K562 (cell line): ENCODE results near the gene KIAA1614. TPM values are rescaled to one million over a fixed set of nuclear protein-coding genes. Genes with fewer than 3 reads are reported as not detected.

ENCODE experiments used
- ATAC-seq: fragments of 200-7000 bp; cut with Tn5 transposase; 3 replicates; pipeline ENCODE4 v1.9.1; 2020; ENCODE audit warnings: moderate library complexity
- BruUV-seq: library from RNA; stranded (reverse); fragments of 400-500 nt; replicated peaks from 2 replicates; lab custom pipeline; 2021; lab: Mats Ljungman, UMichigan
- CTCF ChIA-PET: fragments of 300-600 bp; formaldehyde crosslinking; extraction: SDS; loops from one replicate; lab custom pipeline; 2021; ENCODE audit warnings: low intra/inter-chr PET ratio; lab: Yijun Ruan, JAX
- POLR2A ChIA-PET: fragments of 300-600, 350-650 bp; sonication (Branson Sonifier 250); formaldehyde crosslinking; extraction: SDS; loops from one replicate; lab custom pipeline; 2021; ENCODE audit warnings: antibody characterized with exemption, inconsistent platforms; lab: Yijun Ruan, JAX
- DNase-seq, 4 experiments: peaks; one replicate each; pipeline versions ENCODE4 v3.0.0 to v3.0.0-alpha.2; 2011 to 2018; ENCODE audit warnings: low spot score in 3 of 4, mixed read lengths in 3 of 4; ENCODE audit errors: extremely low read depth in 1 of 4
- FAIRE-seq: peaks from 2 replicates; lab custom pipeline; 2011; peaks lifted over from hg19 to GRCh38; lab: Jason Lieb, UNC
- H2AFZ ChIP-seq: 2 replicates; pipeline ENCODE4 v1.6.0; 2011; ENCODE audit warnings: low read depth, low read length, control low read depth, inconsistent platforms
- H3K27ac ChIP-seq: fragments of 200-600 bp; 3 replicates; pipeline ENCODE4 v1.8.0; 2011; ENCODE audit warnings: low read depth, mild to moderate bottlenecking, control low read depth, inconsistent platforms, low read length, moderate library complexity, mixed read lengths; ENCODE audit errors: extremely low read depth
- H3K27me3 ChIP-seq, 2 experiments: fragments of 300-600 bp in 1 of 2; 2 replicates in 1 of 2; 3 replicates in 1 of 2; pipeline versions ENCODE4 v1.6.0 to v1.8.0; 2011; ENCODE audit warnings: inconsistent platforms in 2 of 2, low read length in 2 of 2, mild to moderate bottlenecking in 1 of 2, mixed read lengths in 1 of 2, moderate library complexity in 1 of 2; ENCODE audit not compliant: control insufficient read depth in 2 of 2, insufficient read depth in 2 of 2
- H3K36me3 ChIP-seq: fragments of 300-600 bp; 3 replicates; pipeline ENCODE4 v1.8.0; 2011; ENCODE audit warnings: mild to moderate bottlenecking, low read length, inconsistent platforms; ENCODE audit not compliant: control insufficient read depth, insufficient read depth
- H3K4me1 ChIP-seq, 2 experiments: fragments of 200-600 bp in 1 of 2; replicated peaks in 1 of 2; 2 replicates in 1 of 2; 3 replicates in 1 of 2; pipeline versions ENCODE4 v1.5.1 to v1.8.0; 2011; ENCODE audit warnings: inconsistent platforms in 2 of 2, low read length in 2 of 2, mild to moderate bottlenecking in 1 of 2, mixed read lengths in 1 of 2, moderate library complexity in 1 of 2; ENCODE audit not compliant: control insufficient read depth in 2 of 2, insufficient read depth in 2 of 2
- H3K4me2 ChIP-seq: 2 replicates; pipeline ENCODE4 v1.6.1; 2011; ENCODE audit warnings: low read length, control low read depth, inconsistent platforms, mixed read lengths; ENCODE audit not compliant: insufficient read depth
- H3K4me3 ChIP-seq: fragments of 200-600 bp; sonication (generic), shearing (Covaris generic); 2 replicates; pipeline ENCODE4 v1.5.1; 2016; ENCODE audit warnings: control low read depth, inconsistent platforms
- H3K79me2 ChIP-seq: fragments of 200-600 bp; 3 replicates; pipeline ENCODE4 v1.8.0; 2011; ENCODE audit warnings: low read length, inconsistent platforms; ENCODE audit not compliant: control insufficient read depth, insufficient read depth
- H3K9ac ChIP-seq, 2 experiments: 2 replicates each; pipeline versions ENCODE4 v1.6.0 to v1.6.1; 2011; ENCODE audit warnings: low read depth in 2 of 2, low read length in 2 of 2, control low read depth in 1 of 2, inconsistent platforms in 1 of 2, mild to moderate bottlenecking in 1 of 2, mixed read lengths in 1 of 2; ENCODE audit not compliant: insufficient read depth in 1 of 2
- H3K9me1 ChIP-seq: one replicate; pipeline ENCODE4 v1.6.0; 2011; ENCODE audit warnings: inconsistent platforms, mild to moderate bottlenecking, low read length, moderate library complexity; ENCODE audit not compliant: control insufficient read depth, insufficient read depth
- H3K9me3 ChIP-seq: replicated peaks from 2 replicates; pipeline ENCODE4 v1.5.1; 2011; ENCODE audit warnings: low read depth, low read length, inconsistent platforms; ENCODE audit not compliant: control insufficient read depth, insufficient read depth
- H4K20me1 ChIP-seq: replicated peaks from 2 replicates; pipeline ENCODE4 v1.6.1; 2011; ENCODE audit warnings: low read length, inconsistent platforms, mixed read lengths; ENCODE audit not compliant: control insufficient read depth, insufficient read depth
- BACH1 ChIP-seq: fragments of 200-800 bp; sonication (Bioruptor generic); IDR thresholded peaks from 2 replicates; pipeline ENCODE4 v1.6.1; 2016; ENCODE audit warnings: missing genetic modification characterization, missing compliant biosample characterization
- BMI1 ChIP-seq: fragments of 150-350 bp; IDR thresholded peaks from 2 replicates; pipeline ENCODE4 v1.6.1; 2014; ENCODE audit warnings: low read length
- FOXM1 ChIP-seq, 2 experiments: fragments of 450-650 bp in 1 of 2; sonication (generic) in 1 of 2; formaldehyde crosslinking in 1 of 2; IDR thresholded peaks; 2 replicates each; pipeline versions ENCODE4 v1.6.1 to v1.9.0; 2017 to 2022; ENCODE audit warnings: low read depth in 2 of 2, mild to moderate bottlenecking in 2 of 2, missing genetic modification reagents in 1 of 2, moderate library complexity in 1 of 2
- KDM5B ChIP-seq: fragments of 200-600 bp; sonication (generic); IDR thresholded peaks from 2 replicates; pipeline ENCODE4 v1.6.1; 2012; ENCODE audit warnings: low read depth, mild to moderate bottlenecking, moderate library complexity, low read length, control low read depth, inconsistent platforms; ENCODE audit not compliant: insufficient replicate concordance
- MYNN ChIP-seq, 2 experiments: sonication (generic); formaldehyde crosslinking in 1 of 2; IDR thresholded peaks; 2 replicates each; pipeline versions ENCODE4 v1.5.0 to v1.6.1; 2016 to 2020; ENCODE audit warnings: antibody characterized with exemption in 1 of 2, missing genetic modification reagents in 1 of 2
- RBM15 ChIP-seq: fragments of 200-400 bp; formaldehyde crosslinking; IDR thresholded peaks from 2 replicates; pipeline ENCODE4 v1.6.1; 2018; ENCODE audit warnings: mild to moderate bottlenecking, low read length, moderate library complexity; ENCODE audit not compliant: insufficient read depth
- ZBTB8A ChIP-seq: fragments of 450-650 bp; IDR thresholded peaks from 2 replicates; pipeline ENCODE4 v1.6.1; 2018; ENCODE audit warnings: mild to moderate bottlenecking, moderate library complexity; ENCODE audit not compliant: partially characterized antibody
- ZNF224 ChIP-seq: sonication (generic); formaldehyde crosslinking; IDR thresholded peaks from 2 replicates; pipeline ENCODE4 v1.8.0; 2022; ENCODE audit warnings: mild to moderate bottlenecking, missing genetic modification reagents
- ZNF445 ChIP-seq: fragments of 250-450 bp; sonication (Bioruptor Pico); IDR thresholded peaks from 2 replicates; pipeline ENCODE4 v1.4.0; 2020; ENCODE audit warnings: low read depth, mild to moderate bottlenecking, moderate library complexity
- WGBS: fragments of 100-300 bp; shearing (Covaris generic); methylation state at CpG from one replicate; pipeline ENCODE4 v1.1.6; 2016; ENCODE audit warnings: low coverage, mixed read lengths; ENCODE audit not compliant: insufficient coverage; ENCODE audit errors: missing lambda C conversion rate; 5-methylcytosine and 5-hydroxymethylcytosine counted together
- in situ Hi-C: fragments of 300-500 bp; cut with MboI; formaldehyde crosslinking; loops from 4 replicates; pipeline ENCODE4 v1.15.0; 2018; ENCODE audit warnings: inconsistent platforms, mixed read lengths
- intact Hi-C: fragments of 100-400 bp; cut with micrococcal nuclease; formaldehyde crosslinking; loops from 2 replicates; pipeline ENCODE4 v1.14.2; 2022
- polyA plus RNA-seq, 8 experiments: library from polyadenylated mRNA; depleted of rRNA in 4 of 8; stranded (reverse) in 5 of 8; unstranded in 3 of 8; fragments of >200 nt; fragmentation: Nextera tagmentation in 2 of 8; fragmentation: Illumina TruSeq in 1 of 8; extraction: Ambion mirVana in 2 of 8; extraction: Trizol in 1 of 8; gene quantifications; 2 replicates each; pipeline versions ENCODE4 v1.2.1 to v1.2.3, GENCODE V29; 2011 to 2014; ENCODE audit warnings: inconsistent platforms in 1 of 8, missing spikeins in 1 of 8
- total RNA-seq, 7 experiments: library from RNA; depleted of rRNA in 6 of 7; stranded (reverse); fragments of >200 nt in 6 of 7; fragmentation: Illumina TruSeq in 2 of 7; extraction: Trizol in 2 of 7; gene quantifications; 2 replicates each; pipeline versions ENCODE4 v1.2.1 to v1.2.3, GENCODE V29; 2011 to 2021; ENCODE audit warnings: low replicate concordance in 1 of 7
- TF ChIP-seq, protein P1 (sequence below), 2 experiments: fragments of 450-650 bp; IDR thresholded peaks; 2 replicates each; pipeline ENCODE4 v1.6.1; 2016
- TF ChIP-seq, protein P2 (sequence below): sonication (generic); formaldehyde crosslinking; IDR thresholded peaks from 2 replicates; pipeline ENCODE4 v1.8.0; 2022; ENCODE audit warnings: missing genetic modification reagents, mild to moderate bottlenecking, borderline replicate concordance
- TF ChIP-seq, protein P3 (sequence below): fragments of 250-450 bp; sonication (Bioruptor Pico); IDR thresholded peaks from 2 replicates; pipeline ENCODE4 v1.5.0; 2021
- TF ChIP-seq, protein P4 (sequence below): fragments of 450-650 bp; formaldehyde crosslinking; conservative IDR thresholded peaks from 2 replicates; pipeline ENCODE4 v1.4.0; 2022; ENCODE audit warnings: mild to moderate bottlenecking, missing genetic modification characterization
- TF ChIP-seq, protein P5 (sequence below), 2 experiments: fragments of 450-650 bp; conservative IDR thresholded peaks; 2 replicates each; pipeline ENCODE4 v1.6.1; 2017; ENCODE audit warnings: mild to moderate bottlenecking in 2 of 2, moderate library complexity in 2 of 2

The KIAA1614 gene
- total and polyA plus RNA-seq, 9 of the 15 experiments (the other 6 are each of a cell fraction or from before 2014, with no cell fraction given), result 0.01 to 1.1 (median 0.15) TPM; not detected in 1

DNA sequence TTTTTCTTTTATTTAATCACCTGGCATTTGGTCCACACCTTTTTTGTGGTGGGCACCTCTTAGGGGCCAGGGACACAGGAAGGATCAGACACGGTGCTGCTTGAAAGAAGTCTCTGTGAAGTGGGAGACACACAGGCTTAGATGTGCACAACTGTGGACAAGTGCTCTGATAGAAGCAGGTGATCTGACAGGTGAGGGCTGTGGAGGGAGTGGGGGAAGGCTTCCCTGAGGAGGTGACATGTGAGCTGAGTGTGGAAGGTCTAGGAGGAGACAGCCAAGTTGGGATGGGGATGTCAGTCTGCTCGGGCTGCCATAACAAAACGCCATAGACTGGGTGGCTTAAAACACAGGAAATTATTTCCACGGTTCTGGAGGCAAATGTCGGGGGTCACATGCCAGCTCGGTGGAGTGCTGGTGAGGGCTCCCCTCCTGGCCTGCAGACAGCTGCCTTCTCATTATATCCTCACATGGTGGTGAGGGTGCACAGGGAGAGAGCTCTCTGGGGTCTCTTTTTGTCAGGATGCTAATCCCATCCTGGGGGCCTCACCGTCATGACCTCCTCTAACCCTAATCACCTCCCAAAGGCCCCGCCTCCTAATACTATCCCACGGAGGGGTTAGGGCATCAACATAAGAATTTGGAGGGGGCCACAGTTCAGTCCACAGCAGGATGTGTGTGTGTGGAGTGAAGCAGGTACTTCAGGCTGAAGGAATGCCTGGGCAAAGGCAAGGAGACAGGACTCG lies 5.2 kb upstream of the KIAA1614 start:
- CTCF ChIA-PET, result no interaction called here
- in situ Hi-C loops, result no loop called here
- TF ChIP-seq FOXM1 (IDR thresholded peaks at IDR 0.05; ENCODE audit: low read depth) (no peak), FOXM1 (CRISPR knock-in tag; IDR thresholded peaks at IDR 0.05; ENCODE audit: low read depth) (no peak), ZNF445 (CRISPR knock-in tag) (no peak), RBM15 (no peak), BMI1 (no peak), BACH1 (tag) (no peak), ZBTB8A (no peak), ZNF224 (CRISPR knock-in tag) (no peak), KDM5B (no peak), MYNN (IDR thresholded peaks at IDR 0.05) (no peak), MYNN (CRISPR knock-in tag; IDR thresholded peaks at IDR 0.05) (no peak)
- TF ChIP-seq, protein P1, sequence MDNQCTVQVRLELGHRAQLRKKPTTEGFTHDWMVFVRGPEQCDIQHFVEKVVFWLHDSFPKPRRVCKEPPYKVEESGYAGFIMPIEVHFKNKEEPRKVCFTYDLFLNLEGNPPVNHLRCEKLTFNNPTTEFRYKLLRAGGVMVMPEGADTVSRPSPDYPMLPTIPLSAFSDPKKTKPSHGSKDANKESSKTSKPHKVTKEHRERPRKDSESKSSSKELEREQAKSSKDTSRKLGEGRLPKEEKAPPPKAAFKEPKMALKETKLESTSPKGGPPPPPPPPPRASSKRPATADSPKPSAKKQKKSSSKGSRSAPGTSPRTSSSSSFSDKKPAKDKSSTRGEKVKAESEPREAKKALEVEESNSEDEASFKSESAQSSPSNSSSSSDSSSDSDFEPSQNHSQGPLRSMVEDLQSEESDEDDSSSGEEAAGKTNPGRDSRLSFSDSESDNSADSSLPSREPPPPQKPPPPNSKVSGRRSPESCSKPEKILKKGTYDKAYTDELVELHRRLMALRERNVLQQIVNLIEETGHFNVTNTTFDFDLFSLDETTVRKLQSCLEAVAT (IDR thresholded peaks at IDR 0.05), result no peak
- TF ChIP-seq, protein P2, sequence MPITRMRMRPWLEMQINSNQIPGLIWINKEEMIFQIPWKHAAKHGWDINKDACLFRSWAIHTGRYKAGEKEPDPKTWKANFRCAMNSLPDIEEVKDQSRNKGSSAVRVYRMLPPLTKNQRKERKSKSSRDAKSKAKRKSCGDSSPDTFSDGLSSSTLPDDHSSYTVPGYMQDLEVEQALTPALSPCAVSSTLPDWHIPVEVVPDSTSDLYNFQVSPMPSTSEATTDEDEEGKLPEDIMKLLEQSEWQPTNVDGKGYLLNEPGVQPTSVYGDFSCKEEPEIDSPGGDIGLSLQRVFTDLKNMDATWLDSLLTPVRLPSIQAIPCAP (CRISPR knock-in tag), result no peak
- TF ChIP-seq, protein P3, sequence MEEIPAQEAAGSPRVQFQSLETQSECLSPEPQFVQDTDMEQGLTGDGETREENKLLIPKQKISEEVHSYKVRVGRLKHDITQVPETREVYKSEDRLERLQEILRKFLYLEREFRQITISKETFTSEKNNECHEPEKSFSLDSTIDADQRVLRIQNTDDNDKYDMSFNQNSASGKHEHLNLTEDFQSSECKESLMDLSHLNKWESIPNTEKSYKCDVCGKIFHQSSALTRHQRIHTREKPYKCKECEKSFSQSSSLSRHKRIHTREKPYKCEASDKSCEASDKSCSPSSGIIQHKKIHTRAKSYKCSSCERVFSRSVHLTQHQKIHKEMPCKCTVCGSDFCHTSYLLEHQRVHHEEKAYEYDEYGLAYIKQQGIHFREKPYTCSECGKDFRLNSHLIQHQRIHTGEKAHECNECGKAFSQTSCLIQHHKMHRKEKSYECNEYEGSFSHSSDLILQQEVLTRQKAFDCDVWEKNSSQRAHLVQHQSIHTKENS (CRISPR knock-in tag), result no peak
- TF ChIP-seq, protein P4, sequence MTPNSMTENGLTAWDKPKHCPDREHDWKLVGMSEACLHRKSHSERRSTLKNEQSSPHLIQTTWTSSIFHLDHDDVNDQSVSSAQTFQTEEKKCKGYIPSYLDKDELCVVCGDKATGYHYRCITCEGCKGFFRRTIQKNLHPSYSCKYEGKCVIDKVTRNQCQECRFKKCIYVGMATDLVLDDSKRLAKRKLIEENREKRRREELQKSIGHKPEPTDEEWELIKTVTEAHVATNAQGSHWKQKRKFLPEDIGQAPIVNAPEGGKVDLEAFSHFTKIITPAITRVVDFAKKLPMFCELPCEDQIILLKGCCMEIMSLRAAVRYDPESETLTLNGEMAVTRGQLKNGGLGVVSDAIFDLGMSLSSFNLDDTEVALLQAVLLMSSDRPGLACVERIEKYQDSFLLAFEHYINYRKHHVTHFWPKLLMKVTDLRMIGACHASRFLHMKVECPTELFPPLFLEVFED (CRISPR knock-in tag), result no peak
- TF ChIP-seq, protein P5, sequence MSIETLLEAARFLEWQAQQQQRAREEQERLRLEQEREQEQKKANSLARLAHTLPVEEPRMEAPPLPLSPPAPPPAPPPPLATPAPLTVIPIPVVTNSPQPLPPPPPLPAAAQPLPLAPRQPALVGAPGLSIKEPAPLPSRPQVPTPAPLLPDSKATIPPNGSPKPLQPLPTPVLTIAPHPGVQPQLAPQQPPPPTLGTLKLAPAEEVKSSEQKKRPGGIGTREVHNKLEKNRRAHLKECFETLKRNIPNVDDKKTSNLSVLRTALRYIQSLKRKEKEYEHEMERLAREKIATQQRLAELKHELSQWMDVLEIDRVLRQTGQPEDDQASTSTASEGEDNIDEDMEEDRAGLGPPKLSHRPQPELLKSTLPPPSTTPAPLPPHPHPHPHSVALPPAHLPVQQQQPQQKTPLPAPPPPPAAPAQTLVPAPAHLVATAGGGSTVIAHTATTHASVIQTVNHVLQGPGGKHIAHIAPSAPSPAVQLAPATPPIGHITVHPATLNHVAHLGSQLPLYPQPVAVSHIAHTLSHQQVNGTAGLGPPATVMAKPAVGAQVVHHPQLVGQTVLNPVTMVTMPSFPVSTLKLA (conservative IDR thresholded peaks at IDR 0.05), result no peak

More for the DNA sequence above, 5.2 kb upstream of the KIAA1614 start:
- H3K27ac ChIP-seq, result no peak overlapping the region
- no TSS peak for BruUV-seq
- no peak overlapping the region for H2AFZ ChIP-seq
- H3K9me1 ChIP-seq, result no peaks in the 10 kb centered on the region
- peak overlapping the region in 1 of 2 experiments; percentile 55; a peak in 1 of 4 replicates for H3K9ac ChIP-seq
- no peaks in the 10 kb centered on the region for H3K36me3 ChIP-seq
- H3K9me3 ChIP-seq, result no peaks in the 10 kb centered on the region
- no peak overlapping the region for H3K4me3 ChIP-seq
- DNase-seq (no peak), FAIRE-seq (no peak), ATAC-seq (no peak)
- POLR2A ChIA-PET, result no interaction called here
- intact Hi-C loops, result no loop called here
- 0 out of 5 replicates have a peak, but pooled peaks cover 0 to 4% of the 10 kb centered on the region in 2 experiments for H3K27me3 ChIP-seq
- WGBS, result 29% methylated on average over 10 of the region's 10 CpGs
- H3K4me2 ChIP-seq, result no peak overlapping the region
- no peaks in the 10 kb centered on the region for H4K20me1 ChIP-seq
- peaks cover 0 to 3% of the 10 kb centered on the region in 2 experiments; a peak in 1 of 5 replicates for H3K4me1 ChIP-seq
- no peaks in the 10 kb centered on the region for H3K79me2 ChIP-seq
